Stimulated activated CD8-positive, alpha-beta memory T cell treated with anti-CD3 and anti-CD28 coated beads, Interleukin-7, amount 100 ng/mL, for 4 hours (primary cell): ENCODE data around the gene FAM50B.
A peak's percentile ranks its signal among the peaks of the same experiment; 100 is the strongest.

ENCODE experiments used
- DNase-seq, 2 donors: peaks; one replicate each; pipeline ENCODE4 v3.0.0-alpha.2; 2020; ENCODE audit warnings: low read depth in 2 of 2

Gene FAM50B

GRCh38 chr6:3848925-3849605, at the start of gene FAM50B:
FAM50B (plus strand) TSS chr6:3849373; CDS start chr6:3849812, 439 bp downstream.
- peak; percentile 82 for DNase-seq

GRCh38 chr6:3799719-3800118, 49.5 kb upstream of the FAM50B start:
- DNase-seq = no peak

GRCh38 chr6:3800850-3801591, 48.2 kb upstream of the FAM50B start:
- DNase-seq = no peak

GRCh38 chr6:3801960-3802359, 47.2 kb upstream of the FAM50B start:
- no peak for DNase-seq

GRCh38 chr6:3803627-3804468, 45.3 kb upstream of the FAM50B start:
- DNase-seq = no peak

- DNase-seq = no peak
Observed at GRCh38 chr6:3804964-3805363, 44.2 kb upstream of the FAM50B start.

GRCh38 chr6:3805448-3806123, 43.6 kb upstream of the FAM50B start:
- no peak for DNase-seq

GRCh38 chr6:3806169-3806922, 42.8 kb upstream of the FAM50B start:
- DNase-seq = no peak

GRCh38 chr6:3808199-3808598, 41.0 kb upstream of the FAM50B start:
- no peak for DNase-seq

GRCh38 chr6:3808759-3809514, 40.2 kb upstream of the FAM50B start:
- DNase-seq = no peak

GRCh38 chr6:3809515-3809891, 39.7 kb upstream of the FAM50B start:
- DNase-seq = no peak

GRCh38 chr6:3809982-3810381, 39.2 kb upstream of the FAM50B start:
- no peak for DNase-seq

- no peak for DNase-seq
Observed at GRCh38 chr6:3811191-3811590, 38.0 kb upstream of the FAM50B start.

GRCh38 chr6:3812596-3812995, 36.6 kb upstream of the FAM50B start:
- no peak for DNase-seq

- DNase-seq = no peak
Observed at GRCh38 chr6:3813150-3813780, 35.9 kb upstream of the FAM50B start.

GRCh38 chr6:3813918-3814317, 35.3 kb upstream of the FAM50B start:
- no peak for DNase-seq

- no peak for DNase-seq
Observed at GRCh38 chr6:3814539-3814938, 34.6 kb upstream of the FAM50B start.

- no peak for DNase-seq
Observed at GRCh38 chr6:3816251-3816650, 32.9 kb upstream of the FAM50B start.

GRCh38 chr6:3819161-3820110, 29.7 kb upstream of the FAM50B start:
- DNase-seq = no peak
